AG04450 (cell line): ENCODE results near the gene PLCH2. TPM values are rescaled to one million over a fixed set of nuclear protein-coding genes. Genes with fewer than 3 reads are reported as not detected.

ENCODE experiments used
- CTCF ChIA-PET: fragments of 300-600, 350-600 bp; formaldehyde crosslinking; extraction: SDS; loops from one replicate; lab custom pipeline; 2022; ENCODE audit warnings: antibody characterized with exemption, inconsistent platforms; lab: Charles Lee
- POLR2A ChIA-PET: fragments of 350-600 bp; formaldehyde crosslinking; extraction: SDS; loops from one replicate; lab custom pipeline; 2021; ENCODE audit warnings: antibody characterized with exemption, inconsistent platforms; lab: Yijun Ruan, JAX
- DNase-seq: peaks from one replicate; pipeline ENCODE4 v3.0.0-alpha.2; 2011; ENCODE audit warnings: low read depth, low spot score
- H3K27ac ChIP-seq: one replicate; pipeline ENCODE4 v1.5.1; 2012; ENCODE audit warnings: low read depth, low read length, control low read depth
- H3K27me3 ChIP-seq: one replicate; pipeline ENCODE4 v1.6.0; 2012; ENCODE audit warnings: low read length; ENCODE audit not compliant: control insufficient read depth, insufficient read depth
- H3K4me3 ChIP-seq: 2 replicates; pipeline ENCODE4 v1.5.1; 2011; ENCODE audit warnings: mild to moderate bottlenecking, low read depth, low read length, control low read depth
- H3K9me3 ChIP-seq: 2 replicates; pipeline ENCODE4 v1.5.1; 2012; ENCODE audit warnings: low read length; ENCODE audit not compliant: control insufficient read depth, insufficient read depth
- polyA minus RNA-seq: library from RNA; depleted of rRNA, polyadenylated mRNA; stranded (reverse); fragments of >200 nt; gene quantifications from 2 replicates; pipeline ENCODE4 v1.2.3, GENCODE V29; 2011; rRNA and poly(A)+ RNA removed
- polyA plus RNA-seq: library from polyadenylated mRNA; depleted of rRNA; stranded (reverse); fragments of >200 nt; gene quantifications from 2 replicates; pipeline ENCODE4 v1.2.3, GENCODE V29; 2011; rRNA removed
- TF ChIP-seq, protein P1 (sequence below): IDR thresholded peaks from 2 replicates; pipeline ENCODE4 v1.5.1; 2011; ENCODE audit warnings: low read depth, low read length, control low read depth, inconsistent platforms

Gene PLCH2, protein sequence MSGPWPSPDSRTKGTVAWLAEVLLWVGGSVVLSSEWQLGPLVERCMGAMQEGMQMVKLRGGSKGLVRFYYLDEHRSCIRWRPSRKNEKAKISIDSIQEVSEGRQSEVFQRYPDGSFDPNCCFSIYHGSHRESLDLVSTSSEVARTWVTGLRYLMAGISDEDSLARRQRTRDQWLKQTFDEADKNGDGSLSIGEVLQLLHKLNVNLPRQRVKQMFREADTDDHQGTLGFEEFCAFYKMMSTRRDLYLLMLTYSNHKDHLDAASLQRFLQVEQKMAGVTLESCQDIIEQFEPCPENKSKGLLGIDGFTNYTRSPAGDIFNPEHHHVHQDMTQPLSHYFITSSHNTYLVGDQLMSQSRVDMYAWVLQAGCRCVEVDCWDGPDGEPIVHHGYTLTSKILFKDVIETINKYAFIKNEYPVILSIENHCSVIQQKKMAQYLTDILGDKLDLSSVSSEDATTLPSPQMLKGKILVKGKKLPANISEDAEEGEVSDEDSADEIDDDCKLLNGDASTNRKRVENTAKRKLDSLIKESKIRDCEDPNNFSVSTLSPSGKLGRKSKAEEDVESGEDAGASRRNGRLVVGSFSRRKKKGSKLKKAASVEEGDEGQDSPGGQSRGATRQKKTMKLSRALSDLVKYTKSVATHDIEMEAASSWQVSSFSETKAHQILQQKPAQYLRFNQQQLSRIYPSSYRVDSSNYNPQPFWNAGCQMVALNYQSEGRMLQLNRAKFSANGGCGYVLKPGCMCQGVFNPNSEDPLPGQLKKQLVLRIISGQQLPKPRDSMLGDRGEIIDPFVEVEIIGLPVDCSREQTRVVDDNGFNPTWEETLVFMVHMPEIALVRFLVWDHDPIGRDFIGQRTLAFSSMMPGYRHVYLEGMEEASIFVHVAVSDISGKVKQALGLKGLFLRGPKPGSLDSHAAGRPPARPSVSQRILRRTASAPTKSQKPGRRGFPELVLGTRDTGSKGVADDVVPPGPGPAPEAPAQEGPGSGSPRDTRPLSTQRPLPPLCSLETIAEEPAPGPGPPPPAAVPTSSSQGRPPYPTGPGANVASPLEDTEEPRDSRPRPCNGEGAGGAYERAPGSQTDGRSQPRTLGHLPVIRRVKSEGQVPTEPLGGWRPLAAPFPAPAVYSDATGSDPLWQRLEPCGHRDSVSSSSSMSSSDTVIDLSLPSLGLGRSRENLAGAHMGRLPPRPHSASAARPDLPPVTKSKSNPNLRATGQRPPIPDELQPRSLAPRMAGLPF (N-terminal part only)
- 0.05 and 0.06 TPM in 2 replicates for polyA plus RNA-seq
- polyA minus RNA-seq = 0.05 and 0.13 TPM in 2 replicates

DNA sequence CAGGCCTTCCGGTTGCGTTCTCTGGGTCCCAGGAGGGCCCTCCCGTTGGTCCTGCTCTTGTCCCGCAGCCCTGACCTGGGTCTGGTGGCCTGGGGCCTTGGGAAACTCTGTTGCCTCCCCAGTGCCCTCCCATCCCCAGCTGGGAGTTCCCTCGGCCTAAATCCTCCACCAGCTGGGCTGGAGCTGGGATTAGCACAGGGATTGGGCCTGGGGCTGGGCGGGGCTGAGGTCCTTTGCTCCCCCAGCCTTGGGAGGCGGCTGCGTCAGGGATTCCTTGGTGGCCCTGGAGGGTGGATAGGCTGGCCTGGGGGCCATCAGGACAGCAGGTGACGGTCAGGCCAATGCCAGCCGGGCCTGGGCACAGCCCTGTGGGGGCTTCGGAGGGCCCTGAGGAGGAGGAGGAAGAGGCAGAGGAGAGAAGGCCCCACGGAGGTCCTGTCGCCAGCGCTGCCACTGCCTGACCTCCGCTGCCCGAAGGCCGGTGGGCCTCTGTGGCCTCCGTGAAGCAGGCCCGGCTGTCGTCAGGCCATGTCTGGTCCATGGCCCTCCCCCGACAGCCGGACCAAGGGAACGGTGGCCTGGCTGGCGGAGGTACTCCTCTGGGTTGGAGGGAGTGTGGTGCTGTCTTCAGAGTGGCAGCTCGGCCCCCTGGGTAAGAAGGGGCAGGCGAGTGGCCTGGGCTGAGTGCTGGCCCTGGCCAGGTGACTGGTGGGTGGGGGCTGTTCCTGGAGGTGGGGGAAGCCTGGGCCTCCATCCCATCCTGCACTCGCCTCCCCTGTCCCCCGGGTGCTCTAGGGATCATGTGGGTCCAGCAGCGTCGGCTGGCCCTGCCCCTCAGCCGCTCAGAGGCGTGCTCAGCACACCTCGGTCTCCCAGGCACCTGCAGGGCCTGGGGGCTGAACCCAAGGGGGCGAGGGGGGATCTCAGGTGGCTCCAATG, at the start of gene PLCH2:
Gene PLCH2 (plus strand): TSS at position 229 of the 939 bp plus-strand sequence. CDS start 300 bp downstream, at position 529.
- ChIA-PET POLR2A (no interaction called here), CTCF (no interaction called here)
- H3K4me3 ChIP-seq = no peak within 1 kb of the TSS
- TF ChIP-seq, protein P1, sequence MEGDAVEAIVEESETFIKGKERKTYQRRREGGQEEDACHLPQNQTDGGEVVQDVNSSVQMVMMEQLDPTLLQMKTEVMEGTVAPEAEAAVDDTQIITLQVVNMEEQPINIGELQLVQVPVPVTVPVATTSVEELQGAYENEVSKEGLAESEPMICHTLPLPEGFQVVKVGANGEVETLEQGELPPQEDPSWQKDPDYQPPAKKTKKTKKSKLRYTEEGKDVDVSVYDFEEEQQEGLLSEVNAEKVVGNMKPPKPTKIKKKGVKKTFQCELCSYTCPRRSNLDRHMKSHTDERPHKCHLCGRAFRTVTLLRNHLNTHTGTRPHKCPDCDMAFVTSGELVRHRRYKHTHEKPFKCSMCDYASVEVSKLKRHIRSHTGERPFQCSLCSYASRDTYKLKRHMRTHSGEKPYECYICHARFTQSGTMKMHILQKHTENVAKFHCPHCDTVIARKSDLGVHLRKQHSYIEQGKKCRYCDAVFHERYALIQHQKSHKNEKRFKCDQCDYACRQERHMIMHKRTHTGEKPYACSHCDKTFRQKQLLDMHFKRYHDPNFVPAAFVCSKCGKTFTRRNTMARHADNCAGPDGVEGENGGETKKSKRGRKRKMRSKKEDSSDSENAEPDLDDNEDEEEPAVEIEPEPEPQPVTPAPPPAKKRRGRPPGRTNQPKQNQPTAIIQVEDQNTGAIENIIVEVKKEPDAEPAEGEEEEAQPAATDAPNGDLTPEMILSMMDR = no peak
- DNase-seq = no peak
- no peak within 1 kb of the TSS for H3K27ac ChIP-seq
- no peaks in the 10 kb centered on the region for H3K9me3 ChIP-seq
- H3K27me3 ChIP-seq = peaks cover 22% of the 10 kb centered on the region

DNA sequence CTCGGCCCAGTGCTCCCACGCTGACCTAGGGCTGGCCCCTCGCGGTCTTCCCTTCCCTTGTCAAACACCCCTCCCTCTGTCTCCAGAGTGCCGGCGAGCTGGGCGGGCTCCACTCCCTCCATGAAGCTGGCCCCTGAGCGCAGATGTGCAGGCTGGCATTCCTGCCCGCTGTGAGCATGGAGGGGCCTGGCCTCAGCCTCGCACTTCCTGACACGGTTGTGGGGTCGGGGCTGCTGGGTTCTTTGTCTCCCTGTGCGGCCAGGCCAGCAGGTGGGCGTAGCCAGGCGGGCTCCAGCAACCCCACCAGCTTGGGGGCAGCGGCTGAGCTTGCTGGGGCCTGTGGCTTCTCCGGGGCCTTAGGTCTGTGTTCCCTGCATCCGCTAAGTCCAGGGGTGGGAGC, 49.5 kb upstream of the PLCH2 start:
- CTCF ChIA-PET = no interaction called here
- Histone ChIP-seq H3K27me3 (peaks cover 14% of the 10 kb centered on the region), H3K27ac (no peak overlapping the region), H3K4me3 (no peak overlapping the region), H3K9me3 (peaks cover 26% of the 10 kb centered on the region)
- TF ChIP-seq, protein P1 = no peak
- POLR2A ChIA-PET = no interaction called here
- no peak for DNase-seq

DNA sequence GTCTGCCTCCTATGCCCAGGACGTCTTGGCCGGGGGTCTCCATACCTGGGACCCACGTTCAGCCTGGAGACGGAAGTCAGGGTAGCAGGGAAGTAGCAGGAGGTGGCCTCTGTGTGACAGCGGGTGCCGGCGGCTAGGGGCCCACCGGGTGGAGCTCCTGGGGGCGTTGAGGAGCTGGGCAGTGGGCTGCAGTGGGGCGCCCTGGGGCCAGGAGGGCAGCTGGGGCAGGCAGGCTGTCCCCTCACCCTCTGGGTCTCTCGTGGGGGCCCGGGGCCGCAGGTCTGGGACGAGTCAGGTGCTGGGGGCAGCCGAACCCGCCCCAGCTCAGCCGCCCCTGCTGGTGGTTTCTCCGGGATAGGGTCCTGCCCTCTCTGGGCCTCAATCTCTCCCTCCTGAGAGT, 49.0 kb upstream of the PLCH2 start:
- ChIA-PET POLR2A (no interaction called here), CTCF (no interaction called here)
- no peak overlapping the region for H3K4me3 ChIP-seq
- no peak overlapping the region for H3K27ac ChIP-seq
- no peak for DNase-seq
- peaks cover 26% of the 10 kb centered on the region for H3K9me3 ChIP-seq
- TF ChIP-seq, protein P1 = no peak
- peaks cover 19% of the 10 kb centered on the region for H3K27me3 ChIP-seq

DNA sequence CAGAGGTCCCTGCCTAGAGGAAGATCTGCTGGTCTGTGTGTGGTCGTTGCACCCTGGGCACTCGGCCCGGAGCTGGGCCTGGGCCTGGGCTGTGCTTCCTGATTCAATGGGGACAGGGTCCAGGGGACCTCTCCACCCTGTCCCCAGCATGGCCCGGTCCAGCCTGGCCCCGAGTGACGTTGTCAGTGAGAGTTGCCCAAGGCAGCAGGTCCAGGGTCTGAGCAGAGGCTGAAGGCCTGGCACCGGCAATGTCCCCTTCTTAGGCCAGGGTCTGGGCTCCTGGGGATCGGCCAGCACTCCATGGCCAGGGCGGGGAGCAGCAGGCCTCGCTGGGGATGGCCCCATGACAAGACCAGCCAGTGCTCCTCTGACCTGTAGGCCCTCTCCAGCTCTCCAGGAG, 48.1 kb upstream of the PLCH2 start:
- DNase-seq = no peak
- Histone ChIP-seq H3K27me3 (peaks cover 25% of the 10 kb centered on the region), H3K9me3 (peaks cover 26% of the 10 kb centered on the region), H3K27ac (no peak overlapping the region), H3K4me3 (no peak overlapping the region)
- TF ChIP-seq, protein P1 = no peak
- ChIA-PET CTCF (no interaction called here), POLR2A (no interaction called here)
